Upper lobe of left lung (tissue), 6 donors: ENCODE measurements around the gene SPNS3. TPM values are rescaled to one million over a fixed set of nuclear protein-coding genes. Genes with fewer than 3 reads are reported as not detected.
A peak's percentile ranks its signal among the peaks of the same experiment; 100 is the strongest.

Experiments
- ATAC-seq, 2 donors: fragments of 200-7000 bp; cut with Tn5 transposase; one replicate each; pipeline ENCODE4 v1.9.1; 2022; ENCODE audit warnings: mild to moderate bottlenecking in 2 of 2, moderate library complexity in 2 of 2; ENCODE audit not compliant: low FRiP score in 2 of 2
- DNase-seq, 2 donors: peaks; one replicate each; pipeline ENCODE4 v3.0.0-alpha.2; 2019 to 2020
- H3K27ac ChIP-seq, 4 donors: fragments of 200-600 bp; sonication (generic); one replicate each; pipeline ENCODE4 v1.5.1; 2016 to 2019
- H3K27me3 ChIP-seq, 4 donors: fragments of 200-600 bp; sonication (generic); one replicate each; pipeline ENCODE4 v1.5.1; 2017 to 2019
- H3K36me3 ChIP-seq, 4 donors: fragments of 200-600 bp; sonication (generic); one replicate each; pipeline ENCODE4 v1.5.1; 2016 to 2019
- H3K4me1 ChIP-seq, 4 donors: fragments of 200-600 bp; sonication (generic); one replicate each; pipeline ENCODE4 v1.5.1; 2018 to 2019
- H3K4me3 ChIP-seq, 4 donors: fragments of 200-600 bp; sonication (generic); one replicate each; pipeline ENCODE4 v1.5.1; 2017 to 2019; ENCODE audit warnings: mild to moderate bottlenecking in 2 of 4, moderate library complexity in 1 of 4
- H3K9me3 ChIP-seq, 4 donors: fragments of 200-600 bp; sonication (generic); one replicate each; pipeline ENCODE4 v1.5.1; 2018 to 2019
- CTCF ChIP-seq, 6 experiments: fragments of 450-650 bp in 4 of 6; fragments of 200-600 bp in 2 of 6; sonication (generic) in 2 of 6; IDR thresholded peaks; one replicate each; pipeline ENCODE4 v1.5.1; 2016 to 2019; ENCODE audit warnings: antibody characterized with exemption in 6 of 6
- EP300 ChIP-seq, 4 donors: sonication (generic); formaldehyde crosslinking; IDR thresholded peaks; one replicate each; pipeline ENCODE4 v1.5.1; 2017; ENCODE audit warnings: antibody characterized with exemption in 4 of 4, control low read depth in 2 of 4
- POLR2A ChIP-seq, 4 donors: fragments of 450-650 bp; IDR thresholded peaks; one replicate each; pipeline ENCODE4 v1.5.1; 2016 to 2017; ENCODE audit warnings: antibody characterized with exemption in 4 of 4, mild to moderate bottlenecking in 2 of 4
- POLR2AphosphoS5 ChIP-seq, 2 donors: sonication (generic); formaldehyde crosslinking; IDR thresholded peaks; one replicate each; pipeline ENCODE4 v1.5.1; 2017; ENCODE audit warnings: antibody characterized with exemption in 2 of 2
- WGBS, 2 donors: methylation state at CpG; one replicate each; pipeline ENCODE4 v1.1.5; 2017 to 2018; 5-methylcytosine and 5-hydroxymethylcytosine counted together
- total RNA-seq, 6 donors: library from RNA; depleted of rRNA in 4 of 6; stranded (reverse); fragments of >200 nt in 4 of 6; gene quantifications; one replicate each; pipeline versions ENCODE4 v1.1.0 to v1.2.1, GENCODE V29; 2016 to 2021
- donor health status: DM: no; HTN: no; CAD: no; lungs with moderate emphysema.
- donor health status: DM: no; HTN: yes; CAD: no; lungs with severe emphysema.

Gene SPNS3
- total RNA-seq, 6 donors from 2014 or later = 0.22 to 0.91 (median 0.52) TPM; not detected in 1

GRCh38 chr17:4480929-4481898 lies 47.5 kb downstream of the SPNS3 start:
- no peaks in the 10 kb centered on the region for H3K36me3 ChIP-seq
- no peaks in the 10 kb centered on the region for H3K27me3 ChIP-seq
- 26 to 43% methylated on average over 14 of the region's 14 CpGs for WGBS, 2 donors
- H3K27ac ChIP-seq = peak overlapping the region in 3 of 4 donors; percentile 4 to 73 (median 63)
- ATAC-seq = no peak
- H3K4me1 ChIP-seq = peaks cover 23 to 47% (median 31%) of the 10 kb centered on the region in 4 donors
- H3K9me3 ChIP-seq = no peaks in the 10 kb centered on the region
- TF ChIP-seq POLR2AphosphoS5 (IDR thresholded peaks at IDR 0.05) = no peak
- no peak for TF ChIP-seq EP300 (IDR thresholded peaks at IDR 0.05)
- no peak for TF ChIP-seq POLR2A (IDR thresholded peaks at IDR 0.05)
- TF ChIP-seq CTCF (IDR thresholded peaks at IDR 0.05) = no peak
- DNase-seq = no peak
- H3K4me3 ChIP-seq = peak overlapping the region in 1 of 4 donors; percentile 2

- Histone ChIP-seq H3K27me3 (no peaks in the 10 kb centered on the region), H3K27ac (peak overlapping the region; percentile 68 to 90 (median 78)), H3K9me3 (no peaks in the 10 kb centered on the region), H3K4me1 (peaks cover 20 to 45% (median 28%) of the 10 kb centered on the region in 4 donors), H3K36me3 (no peaks in the 10 kb centered on the region), H3K4me3 (no peak overlapping the region)
- no peak for TF ChIP-seq CTCF (IDR thresholded peaks at IDR 0.05)
- WGBS, 2 donors = 92 to 93% methylated on average over 14 to 15 of the region's 16 CpGs
- DNase-seq (no peak), ATAC-seq (no peak)
Measured at GRCh38 chr17:4482338-4483011, 48.7 kb downstream of the SPNS3 start.

- DNase-seq = peak in 1 of 2 donors; percentile 91
- Histone ChIP-seq H3K4me1 (peaks cover 24 to 52% (median 33%) of the 10 kb centered on the region in 4 donors), H3K27me3 (no peaks in the 10 kb centered on the region), H3K9me3 (no peaks in the 10 kb centered on the region), H3K27ac (peak overlapping the region; percentile 68 to 90 (median 78)), H3K36me3 (no peaks in the 10 kb centered on the region), H3K4me3 (no peak overlapping the region)
- peak; percentile 38 to 85 for ATAC-seq
- 76 to 83% methylated on average over 6 to 13 of the region's 13 CpGs for WGBS, 2 donors
- TF ChIP-seq EP300 (IDR thresholded peaks at IDR 0.05) (peak in 1 of 4 donors; percentile 90), POLR2A (IDR thresholded peaks at IDR 0.05) (peak in 1 of 4 donors; percentile 63), POLR2AphosphoS5 (IDR thresholded peaks at IDR 0.05) (peak; percentile 40 to 46), CTCF (IDR thresholded peaks at IDR 0.05) (no peak)
Measured at GRCh38 chr17:4483012-4483840, 49.5 kb downstream of the SPNS3 start.

GRCh38 chr17:4485676-4486646 lies 52.2 kb downstream of the SPNS3 start:
- TF ChIP-seq POLR2AphosphoS5 (IDR thresholded peaks at IDR 0.05) = no peak
- TF ChIP-seq POLR2A (IDR thresholded peaks at IDR 0.05) = no peak
- no peak for TF ChIP-seq EP300 (IDR thresholded peaks at IDR 0.05)
- no peak for TF ChIP-seq CTCF (IDR thresholded peaks at IDR 0.05)
- peaks cover 13 to 55% (median 39%) of the 10 kb centered on the region in 4 donors for H3K4me1 ChIP-seq
- no peaks in the 10 kb centered on the region for H3K27me3 ChIP-seq
- ATAC-seq (no peak), DNase-seq (no peak)
- H3K9me3 ChIP-seq = no peaks in the 10 kb centered on the region
- no peaks in the 10 kb centered on the region for H3K36me3 ChIP-seq
- 75 to 84% methylated on average over 16 to 25 of the region's 31 CpGs for WGBS, 2 donors
- peak overlapping the region in 3 of 4 donors; percentile 17 to 34 (median 24) for H3K4me3 ChIP-seq
- peak overlapping the region in 2 of 4 donors; percentile 52 for H3K27ac ChIP-seq
